SH-SY5Y (cell line): Measurements from ENCODE around the gene MTHFD2L.

Experiments
- GATA2 ChIP-seq: IDR thresholded peaks from 2 replicates; pipeline ENCODE4 v1.6.1; 2011; ENCODE audit warnings: mild to moderate bottlenecking, low read depth, low read length
- GATA3 ChIP-seq: IDR thresholded peaks from 2 replicates; pipeline ENCODE4 v1.6.1; 2011; ENCODE audit warnings: low read depth, mild to moderate bottlenecking, low read length, moderate library complexity

GRCh38 chr4:74223801-74224200 is 65.9 kb downstream of the MTHFD2L start:
- no peak for TF ChIP-seq GATA2
- TF ChIP-seq GATA3, result no peak
